Cardiac muscle cell (in vitro differentiated cells and primary cell): ENCODE measurements around the gene HAS3. TPM values are rescaled to one million over a fixed set of nuclear protein-coding genes. Genes with fewer than 3 reads are reported as not detected.

Source experiments
- DNase-seq, 2 donors: peaks; one replicate each; pipeline versions ENCODE4 v3.0.0 to v3.0.0-alpha.2; 2010 to 2017; ENCODE audit warnings: low read depth in 1 of 2, low spot score in 1 of 2
- H3K27ac ChIP-seq: fragments of 200-600 bp; sonication (generic); 2 replicates; pipeline ENCODE4 v1.5.1; 2016
- H3K27me3 ChIP-seq: fragments of 200-600 bp; sonication (generic); 2 replicates; pipeline ENCODE4 v1.6.0; 2016; ENCODE audit warnings: control low read depth
- H3K36me3 ChIP-seq: fragments of 200-600 bp; sonication (generic); 2 replicates; pipeline ENCODE4 v1.5.1; 2016; ENCODE audit warnings: control low read depth
- H3K4me1 ChIP-seq: fragments of 200-600 bp; sonication (generic); 2 replicates; pipeline ENCODE4 v1.8.1; 2017; ENCODE audit warnings: low read depth, mild to moderate bottlenecking, mixed run types
- H3K4me3 ChIP-seq: fragments of 200-600 bp; sonication (generic); 2 replicates; pipeline ENCODE4 v1.5.1; 2016; ENCODE audit warnings: mild to moderate bottlenecking
- H3K9me3 ChIP-seq: fragments of 200-600 bp; sonication (generic); 2 replicates; pipeline ENCODE4 v1.5.1; 2017; ENCODE audit warnings: low read depth, mild to moderate bottlenecking, control low read depth
- polyA plus RNA-seq: library from polyadenylated mRNA; unstranded; fragments of >200 nt; fragmentation: Nextera tagmentation; extraction: Ambion mirVana; gene quantifications from 2 replicates; pipeline ENCODE4 v1.2.1, GENCODE V29; 2016
- total RNA-seq: library from RNA; depleted of rRNA; stranded (reverse); fragments of >200 nt; gene quantifications from 2 replicates; pipeline ENCODE4 v1.2.3, GENCODE V29; 2016
- TF ChIP-seq, protein P1 (sequence below): IDR thresholded peaks from 2 replicates; pipeline ENCODE4 v1.5.1; 2012; ENCODE audit warnings: low read depth, mild to moderate bottlenecking, low read length

HAS3 gene
- total and polyA plus RNA-seq, 2 experiments from 2014 or later = 0.03 TPM; not detected in 1

DNA sequence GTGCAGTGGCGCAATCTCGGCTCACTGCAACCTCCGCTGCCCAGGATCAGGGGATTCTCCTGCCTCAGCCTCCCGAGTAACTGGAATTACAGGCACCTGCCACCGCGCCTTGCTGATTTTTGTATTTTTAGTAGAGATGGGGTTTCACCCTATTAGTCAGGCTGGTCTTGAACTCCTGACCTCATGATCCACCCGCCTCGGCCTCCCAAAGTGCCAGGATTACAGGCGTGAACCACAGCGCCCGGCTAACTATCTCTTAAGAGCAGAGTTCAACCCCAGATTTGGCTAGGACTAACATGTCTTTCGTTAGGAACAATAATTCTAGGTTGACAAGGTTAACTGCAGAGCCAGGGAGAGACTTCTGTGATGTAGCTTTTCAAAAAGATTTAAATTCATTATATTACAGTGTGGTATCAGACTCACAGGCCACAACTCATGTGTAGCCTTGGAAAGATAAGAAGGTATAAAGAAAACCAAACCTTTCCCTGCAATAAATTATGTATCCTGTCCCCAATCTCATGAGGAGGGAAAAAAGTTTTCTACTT is 22.6 kb downstream of the HAS3 start:
- no peak overlapping the region for H3K4me3 ChIP-seq
- H3K36me3 ChIP-seq = peaks cover 4% of the 10 kb centered on the region
- TF ChIP-seq, protein P1, sequence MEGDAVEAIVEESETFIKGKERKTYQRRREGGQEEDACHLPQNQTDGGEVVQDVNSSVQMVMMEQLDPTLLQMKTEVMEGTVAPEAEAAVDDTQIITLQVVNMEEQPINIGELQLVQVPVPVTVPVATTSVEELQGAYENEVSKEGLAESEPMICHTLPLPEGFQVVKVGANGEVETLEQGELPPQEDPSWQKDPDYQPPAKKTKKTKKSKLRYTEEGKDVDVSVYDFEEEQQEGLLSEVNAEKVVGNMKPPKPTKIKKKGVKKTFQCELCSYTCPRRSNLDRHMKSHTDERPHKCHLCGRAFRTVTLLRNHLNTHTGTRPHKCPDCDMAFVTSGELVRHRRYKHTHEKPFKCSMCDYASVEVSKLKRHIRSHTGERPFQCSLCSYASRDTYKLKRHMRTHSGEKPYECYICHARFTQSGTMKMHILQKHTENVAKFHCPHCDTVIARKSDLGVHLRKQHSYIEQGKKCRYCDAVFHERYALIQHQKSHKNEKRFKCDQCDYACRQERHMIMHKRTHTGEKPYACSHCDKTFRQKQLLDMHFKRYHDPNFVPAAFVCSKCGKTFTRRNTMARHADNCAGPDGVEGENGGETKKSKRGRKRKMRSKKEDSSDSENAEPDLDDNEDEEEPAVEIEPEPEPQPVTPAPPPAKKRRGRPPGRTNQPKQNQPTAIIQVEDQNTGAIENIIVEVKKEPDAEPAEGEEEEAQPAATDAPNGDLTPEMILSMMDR = no peak
- no peak for DNase-seq
- H3K27ac ChIP-seq = no peak overlapping the region
- H3K4me1 ChIP-seq = peaks cover 8% of the 10 kb centered on the region
- H3K9me3 ChIP-seq = no peaks in the 10 kb centered on the region
- no peaks in the 10 kb centered on the region for H3K27me3 ChIP-seq

DNA sequence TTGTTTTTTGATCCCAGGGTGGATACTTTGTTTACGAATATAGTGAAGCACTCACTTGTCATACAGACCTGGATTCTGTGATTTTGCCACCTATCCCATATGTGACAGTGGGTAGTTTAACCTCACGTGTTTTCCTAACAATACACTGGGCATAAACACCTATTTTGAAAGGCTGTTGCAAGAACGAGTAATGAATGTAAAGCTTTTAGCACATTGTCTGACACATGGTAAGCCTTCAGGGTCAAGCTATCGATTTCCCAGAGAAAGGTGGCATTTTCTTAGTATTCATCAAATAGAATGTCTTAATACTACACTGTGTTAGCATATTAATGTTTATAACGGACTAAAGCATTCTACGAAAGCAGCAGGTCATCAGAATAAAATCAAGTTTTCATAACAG is 25.0 kb downstream of the HAS3 start:
- no peak for DNase-seq
- Histone ChIP-seq H3K4me1 (peaks cover 12% of the 10 kb centered on the region), H3K27me3 (no peaks in the 10 kb centered on the region), H3K4me3 (peak overlapping the region; percentile 95), H3K27ac (peak overlapping the region; percentile 99), H3K36me3 (peaks cover 4% of the 10 kb centered on the region), H3K9me3 (no peaks in the 10 kb centered on the region)
- TF ChIP-seq, protein P1 = no peak

DNA sequence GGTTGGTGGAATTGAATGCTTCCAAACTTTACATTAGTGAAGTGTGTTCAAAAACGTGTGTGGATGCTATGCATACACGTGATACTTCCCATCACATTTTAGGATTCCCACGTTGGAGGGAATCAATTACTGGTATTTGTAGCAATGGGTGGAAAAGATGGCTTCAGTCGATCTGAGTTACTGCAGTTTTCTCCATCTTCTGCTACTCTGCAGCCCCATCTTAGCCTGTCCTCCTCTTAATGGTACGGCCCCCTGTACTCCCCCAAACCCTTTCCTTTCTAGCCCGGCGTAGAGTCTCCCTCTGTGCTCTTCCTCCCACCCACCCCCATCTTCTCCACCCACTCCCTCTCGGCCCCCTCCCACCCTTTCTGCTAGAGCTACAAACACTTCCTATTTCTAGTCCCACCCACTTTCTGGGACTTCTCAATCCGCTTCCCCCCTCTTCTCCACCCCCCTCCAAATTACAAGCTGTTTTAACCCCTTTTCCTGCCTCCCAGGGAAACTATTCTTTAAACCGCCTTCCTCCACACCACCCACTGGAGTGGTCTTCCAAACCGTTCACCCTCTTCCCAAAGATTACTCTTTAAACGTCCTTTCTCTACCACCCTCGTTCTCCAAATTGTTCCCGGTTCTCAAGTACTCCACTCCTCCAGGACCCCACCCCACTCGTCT is 25.9 kb downstream of the HAS3 start:
- no peaks in the 10 kb centered on the region for H3K27me3 ChIP-seq
- peaks cover 4% of the 10 kb centered on the region for H3K36me3 ChIP-seq
- peak overlapping the region; percentile 99 for H3K27ac ChIP-seq
- H3K4me3 ChIP-seq = peak overlapping the region; percentile 95
- H3K9me3 ChIP-seq = no peaks in the 10 kb centered on the region
- DNase-seq = peak; percentile 42 to 47
- TF ChIP-seq, protein P1 = no peak
- peaks cover 12% of the 10 kb centered on the region for H3K4me1 ChIP-seq

DNA sequence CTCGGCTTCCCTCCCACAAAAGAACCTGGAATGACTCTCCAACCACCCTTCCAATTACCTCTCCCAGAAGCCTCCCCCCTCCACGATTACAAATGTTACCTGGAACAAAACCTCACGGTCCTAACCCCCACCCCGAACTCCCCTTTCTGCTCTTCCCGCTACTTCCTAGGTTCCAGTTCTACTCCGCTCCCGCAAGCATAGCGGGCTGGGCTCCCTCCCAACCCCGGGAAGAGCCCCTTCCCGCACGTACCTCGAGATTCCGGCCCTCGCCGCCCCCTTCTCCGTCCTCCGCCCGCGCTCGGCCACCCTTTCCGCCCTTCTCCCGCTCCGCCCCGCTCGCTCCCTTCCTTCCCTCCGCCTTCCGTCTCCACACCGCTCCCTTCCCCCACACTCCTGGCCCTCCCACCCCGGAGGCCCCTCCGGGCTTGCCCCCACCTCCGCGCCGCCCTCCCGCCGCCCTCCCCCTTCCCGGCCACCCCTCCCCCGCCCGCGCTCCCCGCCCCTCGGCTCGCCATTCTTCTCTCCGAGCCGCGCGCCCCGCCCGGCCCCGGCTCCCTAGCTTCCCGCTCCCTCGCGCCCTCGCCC is 26.5 kb downstream of the HAS3 start:
- peaks cover 4% of the 10 kb centered on the region for H3K36me3 ChIP-seq
- peak; percentile 89 to 90 for DNase-seq
- TF ChIP-seq, protein P1 = no peak

DNA sequence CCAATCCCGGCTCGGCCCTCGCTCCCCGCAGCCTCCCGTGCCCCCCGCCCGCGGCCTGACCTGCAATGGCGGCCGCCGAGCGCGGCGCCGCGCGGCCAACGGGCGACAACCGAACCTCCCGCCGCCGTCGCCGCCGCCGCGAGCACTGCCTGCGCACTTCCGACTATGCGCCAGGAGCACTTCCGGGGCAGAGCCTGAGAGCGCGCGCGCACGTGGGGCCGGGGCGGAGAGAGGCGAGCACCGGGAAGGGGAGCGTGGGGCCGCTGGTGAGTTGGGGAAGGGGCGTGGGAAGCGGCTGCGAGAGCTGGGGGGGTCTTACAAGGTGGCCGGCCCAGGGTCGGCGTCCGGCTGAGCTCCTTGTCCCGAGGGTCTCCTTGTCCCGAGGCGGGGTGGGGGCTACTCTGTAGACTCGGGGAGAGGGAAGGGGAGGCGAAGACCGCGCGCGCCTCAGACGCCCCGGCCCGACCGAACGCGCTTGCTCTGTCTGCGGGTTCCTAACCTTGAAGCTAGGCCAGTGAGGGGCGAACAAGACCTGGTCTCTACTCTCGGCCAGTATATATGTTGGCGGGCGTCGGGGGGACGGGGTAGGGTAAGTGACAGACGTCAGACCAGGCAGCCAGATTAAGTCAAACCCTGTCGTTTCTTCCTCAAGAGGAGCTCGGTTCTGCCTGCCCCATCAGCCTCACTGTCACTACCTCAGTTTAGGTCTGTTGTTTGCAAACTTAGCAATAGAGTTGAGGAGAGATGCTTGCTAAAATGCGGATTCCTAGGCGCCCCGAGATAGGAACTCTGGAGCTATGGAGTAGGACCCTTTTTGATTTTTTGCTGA is 27.2 kb downstream of the HAS3 start, which contains the start of the genes CHTF8 and UTP4:
Gene CHTF8, minus strand, starts transcription at position 165 of the 829 bp plus-strand sequence. CDS start 11,130 bp downstream, outside the sequence.
Gene UTP4, plus strand, starts transcription at position 226 of the 829 bp plus-strand sequence. CDS start 811 bp downstream, outside the sequence.
- TF ChIP-seq, protein P1 = no peak
- H3K4me1 ChIP-seq = peaks cover 12% of the 10 kb centered on the region
- H3K4me3 ChIP-seq = peak within 1 kb of the TSS; percentile 95
- DNase-seq = peak; percentile 88 to 93
- peak within 1 kb of the TSS; percentile 99 for H3K27ac ChIP-seq
- peaks cover 7% of the 10 kb centered on the region for H3K36me3 ChIP-seq
- no peaks in the 10 kb centered on the region for H3K27me3 ChIP-seq
- no peaks in the 10 kb centered on the region for H3K9me3 ChIP-seq

More for the DNA sequence above, 26.5 kb downstream of the HAS3 start:
- no peaks in the 10 kb centered on the region for H3K9me3 ChIP-seq
- no peaks in the 10 kb centered on the region for H3K27me3 ChIP-seq
- H3K27ac ChIP-seq = peak overlapping the region; percentile 99
- peaks cover 12% of the 10 kb centered on the region for H3K4me1 ChIP-seq
- peak overlapping the region; percentile 95 for H3K4me3 ChIP-seq
